Ascending aorta (tissue), 2 donors: ENCODE results near the gene UBE2Q2. TPM values are rescaled to one million over a fixed set of nuclear protein-coding genes. Genes with fewer than 3 reads are reported as not detected.

Experiments used
- DNase-seq, 2 donors: peaks; one replicate each; pipeline ENCODE4 v3.0.0-alpha.2; 2019; ENCODE audit warnings: low spot score in 2 of 2
- H3K27ac ChIP-seq, 2 donors: fragments of 200-600 bp; sonication (generic); one replicate each; pipeline ENCODE4 v1.5.1; 2016 to 2017; ENCODE audit warnings: mild to moderate bottlenecking in 1 of 2
- H3K27me3 ChIP-seq: fragments of 200-600 bp; sonication (generic); one replicate; pipeline ENCODE4 v1.5.1; 2017
- H3K36me3 ChIP-seq, 2 donors: fragments of 200-600 bp; sonication (generic); one replicate each; pipeline ENCODE4 v1.5.1; 2016
- H3K4me1 ChIP-seq, 2 donors: fragments of 200-600 bp; sonication (generic); one replicate each; pipeline ENCODE4 v1.5.1; 2016 to 2017; ENCODE audit warnings: mild to moderate bottlenecking in 1 of 2
- H3K4me3 ChIP-seq, 2 donors: fragments of 200-600 bp; sonication (generic); one replicate each; pipeline ENCODE4 v1.5.1; 2016 to 2017; ENCODE audit warnings: mild to moderate bottlenecking in 1 of 2
- H3K9me3 ChIP-seq, 2 donors: fragments of 200-600 bp; sonication (generic); one replicate each; pipeline ENCODE4 v1.5.1; 2016
- CTCF ChIP-seq, 3 experiments: fragments of 200-600 bp in 2 of 3; fragments of 450-650 bp in 1 of 3; sonication (generic) in 2 of 3; IDR thresholded peaks; one replicate each; pipeline ENCODE4 v1.5.1; 2016 to 2019; ENCODE audit warnings: antibody characterized with exemption in 3 of 3, mild to moderate bottlenecking in 1 of 3, moderate library complexity in 1 of 3
- intact Hi-C: fragments of 100-400 bp; cut with DNase I; formaldehyde crosslinking; loops from one replicate; pipeline ENCODE4 v1.15.1; 2023
- total RNA-seq: library from RNA; depleted of rRNA; stranded (reverse); fragments of >200 nt; gene quantifications from one replicate; pipeline ENCODE4 v1.1.0, GENCODE V29; 2016

UBE2Q2 gene
- total RNA-seq, 1 donor from 2014 or later = 40.3 TPM

DNA sequence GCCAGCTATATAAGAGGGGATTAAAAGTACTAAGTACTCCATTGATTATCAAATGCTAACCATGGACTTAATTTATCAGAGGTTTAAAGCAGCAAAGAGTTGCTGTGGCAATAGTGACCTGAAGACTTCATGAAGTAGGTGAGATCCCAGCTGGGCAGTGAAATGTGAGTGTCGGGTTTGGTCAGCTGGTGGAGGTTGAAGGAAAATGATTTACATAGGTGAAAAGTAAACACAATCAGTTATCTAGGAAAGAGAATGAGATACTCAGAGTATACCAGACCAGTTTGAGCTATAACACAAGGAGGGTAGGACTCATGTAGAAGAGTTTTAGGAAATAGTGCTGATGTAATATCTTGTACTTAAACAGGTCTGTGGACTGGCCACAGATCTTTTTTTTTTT is 43.9 kb downstream of the UBE2Q2 start:
- peaks cover 4 to 10% of the 10 kb centered on the region in 2 donors for H3K36me3 ChIP-seq
- H3K4me1 ChIP-seq = no peaks in the 10 kb centered on the region

GRCh38 chr15:75891895-75892294 is 48.6 kb downstream of the UBE2Q2 start:
- no peak for TF ChIP-seq CTCF (IDR thresholded peaks at IDR 0.05)
- H3K36me3 ChIP-seq = peaks cover 4 to 9% of the 10 kb centered on the region in 2 donors
- H3K27ac ChIP-seq = peak overlapping the region; percentile 9 to 16
- intact Hi-C loops = no loop called here
- no peaks in the 10 kb centered on the region for H3K9me3 ChIP-seq
- no peak overlapping the region for H3K4me3 ChIP-seq
- no peak for DNase-seq
- H3K27me3 ChIP-seq = no peaks in the 10 kb centered on the region
- no peaks in the 10 kb centered on the region for H3K4me1 ChIP-seq

More for the DNA sequence above, 43.9 kb downstream of the UBE2Q2 start:
- Histone ChIP-seq H3K9me3 (no peaks in the 10 kb centered on the region), H3K4me3 (no peak overlapping the region), H3K27me3 (no peaks in the 10 kb centered on the region), H3K27ac (no peak overlapping the region)
- intact Hi-C loops = no loop called here
- no peak for DNase-seq
- TF ChIP-seq CTCF (IDR thresholded peaks at IDR 0.05) = no peak

DNA sequence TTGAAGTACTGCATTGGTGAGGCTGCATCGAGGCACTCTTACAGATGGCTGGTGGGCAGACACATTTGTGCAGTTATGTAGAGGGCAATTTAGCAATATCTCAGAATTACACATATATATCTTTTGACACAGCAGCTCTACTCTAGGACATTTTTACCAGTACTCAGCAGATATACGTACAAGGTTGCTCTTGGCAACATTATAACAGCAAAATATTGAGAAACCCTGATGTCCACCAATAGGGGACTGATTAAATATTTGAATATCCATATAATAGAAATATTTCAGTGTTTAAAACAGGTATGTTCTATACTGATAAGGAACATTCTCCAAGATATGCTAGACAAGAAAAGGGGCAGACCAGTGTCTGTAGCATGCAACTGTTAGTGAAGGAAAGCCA is 52.5 kb downstream of the UBE2Q2 start:
- peaks cover 0 to 7% of the 10 kb centered on the region in 2 donors for H3K36me3 ChIP-seq
- no peak overlapping the region for H3K27ac ChIP-seq
- TF ChIP-seq CTCF (IDR thresholded peaks at IDR 0.05) = no peak
- H3K9me3 ChIP-seq = no peaks in the 10 kb centered on the region
- H3K4me3 ChIP-seq = no peak overlapping the region
- H3K27me3 ChIP-seq = no peaks in the 10 kb centered on the region
- DNase-seq = no peak
- intact Hi-C loops = no loop called here
- H3K4me1 ChIP-seq = no peaks in the 10 kb centered on the region

- Histone ChIP-seq H3K4me3 (no peak overlapping the region), H3K27ac (no peak overlapping the region), H3K9me3 (no peaks in the 10 kb centered on the region), H3K4me1 (peaks cover 0 to 8% of the 10 kb centered on the region in 2 donors), H3K36me3 (peaks cover 0 to 7% of the 10 kb centered on the region in 2 donors), H3K27me3 (no peaks in the 10 kb centered on the region)
- TF ChIP-seq CTCF (IDR thresholded peaks at IDR 0.05) = no peak
- intact Hi-C loops = no loop called here
- no peak for DNase-seq
These were observed 57.3 kb downstream of the UBE2Q2 start for GRCh38 chr15:75900577-75900976.

DNA sequence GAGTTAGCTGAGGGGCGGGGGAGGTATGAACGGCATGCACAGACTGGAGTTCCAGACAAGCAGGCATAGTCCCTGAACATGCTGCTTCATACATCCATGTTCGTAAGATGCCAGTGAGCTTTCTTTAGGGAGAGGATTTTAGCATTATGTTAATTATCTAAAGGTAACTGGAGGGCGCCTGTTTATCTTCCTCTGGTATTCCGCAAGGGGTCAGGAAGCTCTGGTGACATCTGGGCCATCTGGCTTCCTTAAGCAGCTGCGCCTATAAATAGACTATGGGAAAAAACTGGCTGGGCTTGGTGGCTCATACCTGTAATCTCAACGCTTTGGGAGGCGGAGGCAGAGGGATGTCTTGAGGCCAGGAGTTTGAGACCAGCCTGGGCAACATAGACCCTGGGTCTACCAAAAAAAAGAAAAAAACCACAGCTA is 58.9 kb downstream of the UBE2Q2 start:
- H3K4me1 ChIP-seq = peaks cover 0 to 8% of the 10 kb centered on the region in 2 donors
- peaks cover under 1 to 14% of the 10 kb centered on the region in 2 donors for H3K36me3 ChIP-seq
- no peak for TF ChIP-seq CTCF (IDR thresholded peaks at IDR 0.05)
- H3K27me3 ChIP-seq = no peaks in the 10 kb centered on the region
- no peak overlapping the region for H3K4me3 ChIP-seq
- H3K27ac ChIP-seq = no peak overlapping the region
- H3K9me3 ChIP-seq = no peaks in the 10 kb centered on the region
- DNase-seq = no peak
- intact Hi-C loops = loop anchor here (2.0 kb wide), 1 partner anchor 59 kb away; the partner anchor contains the start of gene UBE2Q2
